GM18519 (cell line): ENCODE data around the gene DMD.

Experiments
- ATAC-seq: cut with Tn5 transposase; IDR thresholded peaks from one replicate; pipeline ENCODE4 v1.9.1; 2021; ENCODE audit warnings: mild to moderate bottlenecking, moderate library complexity; ENCODE audit not compliant: unreplicated experiment, low FRiP score

The DMD gene

GRCh38 chrX:31228415-31228832, 1982.9 kb downstream of the DMD start:
- ATAC-seq, result peak; percentile 18

- ATAC-seq, result no peak
Observed at GRCh38 chrX:31227250-31227649, 1984.1 kb downstream of the DMD start.

DNA sequence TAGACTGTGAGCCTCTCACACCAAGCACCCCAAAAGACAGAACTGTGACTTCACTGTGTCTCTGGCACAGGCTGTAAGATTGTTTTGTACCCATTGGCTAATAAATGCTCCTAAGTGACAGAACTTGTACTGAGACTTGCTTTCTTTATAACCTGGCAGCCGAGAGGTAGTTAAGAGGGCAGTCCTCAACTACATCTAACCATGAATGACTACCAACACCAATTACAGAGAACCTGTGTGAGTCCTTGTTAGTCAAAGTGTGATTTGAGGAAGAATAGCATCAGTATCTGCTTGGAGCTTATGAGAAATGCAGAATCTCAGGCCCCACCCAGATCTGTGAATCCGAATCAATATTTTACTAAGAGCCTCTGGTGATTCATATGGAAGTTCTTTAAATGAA, 1985.5 kb downstream of the DMD start:
- no peak for ATAC-seq

DNA sequence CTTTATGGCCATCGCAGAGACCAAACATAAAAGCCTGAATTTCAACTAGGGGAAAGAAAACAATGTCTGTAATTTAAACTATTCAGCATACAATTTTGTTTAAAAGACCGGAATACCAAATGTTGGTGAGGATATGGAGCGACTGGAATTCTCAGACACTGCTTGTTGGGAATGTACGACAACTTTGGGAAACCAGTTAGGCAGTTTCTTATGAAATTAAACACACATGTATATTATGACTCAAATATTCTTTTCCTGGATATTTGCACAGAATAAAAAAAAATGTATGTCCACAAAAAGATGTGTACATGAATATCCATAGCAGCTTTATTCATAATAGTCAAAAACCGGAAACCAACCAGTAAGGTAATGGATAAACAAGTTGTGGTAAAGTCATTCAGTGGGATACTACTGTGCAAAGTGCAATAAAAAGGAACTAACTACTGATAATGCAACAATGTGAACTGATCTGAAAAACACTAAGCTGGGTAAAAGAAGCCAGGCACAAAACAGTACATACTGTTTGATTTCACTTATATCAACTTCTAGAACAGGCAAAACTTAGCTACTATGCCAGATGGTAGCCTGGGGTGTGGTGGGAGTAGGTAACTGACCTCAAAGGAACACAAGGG, 1986.9 kb downstream of the DMD start:
- no peak for ATAC-seq

- ATAC-seq, result peak; percentile 88
Observed at GRCh38 chrX:31223817-31224216, 1987.5 kb downstream of the DMD start.

DNA sequence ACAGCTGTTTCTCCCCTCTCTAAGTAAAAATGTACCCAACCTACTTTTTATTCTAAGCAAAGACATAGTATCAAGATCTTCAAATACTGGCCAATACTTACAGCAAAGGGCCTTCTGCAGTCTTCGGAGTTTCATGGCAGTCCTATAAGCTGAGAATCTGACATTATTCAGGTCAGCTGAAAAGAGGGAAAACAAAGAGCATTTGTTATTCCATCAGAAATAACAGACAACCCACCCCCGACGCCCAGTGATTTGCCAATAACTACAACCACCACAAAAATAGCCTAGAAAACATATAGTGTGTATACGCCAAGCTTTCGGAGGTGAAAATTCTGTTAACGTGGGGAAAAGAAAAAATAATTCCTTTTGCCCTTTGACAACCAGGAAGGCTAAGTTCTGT, 1988.4 kb downstream of the DMD start:
- ATAC-seq, result no peak

DNA sequence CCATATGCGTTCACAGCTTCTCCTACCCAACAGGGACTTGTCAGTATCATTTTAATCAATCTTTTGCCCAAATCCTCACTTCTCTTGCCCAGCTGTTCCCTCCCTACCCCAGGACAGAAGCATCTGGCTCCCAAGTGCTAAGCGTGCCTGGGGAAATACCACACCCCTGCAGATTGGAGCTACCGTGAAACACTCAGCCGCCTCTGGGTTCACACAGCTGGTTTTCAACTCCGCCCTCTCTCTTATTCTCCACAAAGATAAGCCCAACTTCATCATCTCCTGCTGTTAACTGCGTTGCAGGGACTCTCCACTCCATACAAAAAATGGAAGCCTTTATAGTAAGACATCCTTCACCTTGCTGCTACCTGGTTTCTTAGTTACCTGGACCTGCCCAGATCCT, 1992.2 kb downstream of the DMD start:
- ATAC-seq, result no peak

- ATAC-seq, result no peak
Observed at GRCh38 chrX:31217084-31217483, 1994.3 kb downstream of the DMD start.

GRCh38 chrX:31215277-31215815, 1996.0 kb downstream of the DMD start:
- ATAC-seq, result no peak

- no peak for ATAC-seq
Observed at GRCh38 chrX:31213941-31214340, 1997.4 kb downstream of the DMD start.

DNA sequence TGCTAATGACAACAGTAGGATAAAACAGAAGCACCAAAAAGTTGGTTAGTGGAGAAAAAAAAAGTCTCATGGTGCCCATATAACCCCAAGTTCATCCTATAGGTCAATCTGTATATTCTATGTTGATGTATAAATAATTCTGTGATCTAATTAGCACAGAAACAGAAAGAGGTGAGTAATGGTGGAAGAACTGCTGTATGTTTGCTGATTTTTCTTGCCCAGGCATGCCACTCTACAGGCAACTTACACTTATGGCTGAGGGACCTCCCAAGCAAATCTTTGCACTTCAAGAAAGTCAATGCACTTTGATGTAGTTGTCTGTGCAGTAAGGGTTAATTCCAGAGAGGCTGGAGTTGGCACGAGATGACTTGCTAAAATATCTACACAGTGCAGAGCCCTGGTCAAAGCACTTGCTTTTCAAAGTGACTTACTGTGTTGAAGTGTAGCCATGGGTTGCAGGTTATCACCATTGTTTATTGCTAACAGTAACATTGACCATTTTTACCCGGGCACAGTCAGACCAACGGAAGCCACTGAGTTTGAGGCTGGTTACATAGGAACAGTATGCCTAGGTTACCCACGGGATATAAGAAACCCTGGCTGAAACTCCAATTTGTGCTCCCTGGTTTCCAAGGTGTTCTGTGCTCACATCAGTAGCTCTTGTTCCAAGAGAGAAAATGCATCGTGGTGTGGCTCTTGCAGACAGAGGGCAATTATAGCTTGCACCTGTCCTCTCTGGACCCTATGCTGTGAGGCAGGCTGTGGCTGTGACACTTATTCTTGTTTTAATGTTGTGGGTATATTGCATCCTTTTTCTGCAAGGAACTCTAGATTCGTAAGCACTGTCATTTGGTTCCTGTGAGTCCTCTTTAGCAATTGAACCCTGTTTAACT, 1998.2 kb downstream of the DMD start:
- no peak for ATAC-seq

DNA sequence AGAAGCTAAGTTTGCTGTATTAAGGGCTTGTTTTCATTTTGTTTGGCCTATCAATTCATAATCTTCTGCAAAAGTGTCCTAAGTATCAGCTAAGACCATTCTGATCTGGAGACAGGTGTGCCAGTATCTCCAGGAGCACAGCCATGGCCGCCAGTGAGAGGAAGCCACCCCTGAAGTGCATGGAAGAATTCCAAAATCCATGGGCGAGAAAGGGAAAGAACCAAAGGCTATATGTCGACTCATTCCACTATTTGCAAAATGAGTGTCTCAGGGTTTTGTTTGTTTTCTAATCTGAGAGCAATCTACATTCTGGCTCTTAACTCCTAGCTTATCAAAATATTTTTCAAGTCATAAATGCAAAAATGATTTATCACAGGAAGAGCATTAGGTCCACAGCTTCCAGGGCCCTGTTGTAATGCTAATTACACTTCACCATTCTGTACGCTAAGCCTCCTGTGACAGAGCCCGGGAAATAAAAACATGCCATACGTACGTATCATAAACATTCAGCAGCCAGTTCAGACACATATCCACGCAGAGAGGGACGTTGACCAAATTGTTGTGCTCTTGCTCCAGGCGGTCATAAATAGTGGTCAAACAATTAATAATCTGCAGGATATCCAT, 2002.2 kb downstream of the DMD start:
- ATAC-seq, result no peak

GRCh38 chrX:31201503-31201902, 2009.8 kb downstream of the DMD start:
- no peak for ATAC-seq

GRCh38 chrX:31200430-31200829, 2010.9 kb downstream of the DMD start:
- ATAC-seq, result no peak

- ATAC-seq, result no peak
Observed at GRCh38 chrX:31199840-31200114, 2011.6 kb downstream of the DMD start.

DNA sequence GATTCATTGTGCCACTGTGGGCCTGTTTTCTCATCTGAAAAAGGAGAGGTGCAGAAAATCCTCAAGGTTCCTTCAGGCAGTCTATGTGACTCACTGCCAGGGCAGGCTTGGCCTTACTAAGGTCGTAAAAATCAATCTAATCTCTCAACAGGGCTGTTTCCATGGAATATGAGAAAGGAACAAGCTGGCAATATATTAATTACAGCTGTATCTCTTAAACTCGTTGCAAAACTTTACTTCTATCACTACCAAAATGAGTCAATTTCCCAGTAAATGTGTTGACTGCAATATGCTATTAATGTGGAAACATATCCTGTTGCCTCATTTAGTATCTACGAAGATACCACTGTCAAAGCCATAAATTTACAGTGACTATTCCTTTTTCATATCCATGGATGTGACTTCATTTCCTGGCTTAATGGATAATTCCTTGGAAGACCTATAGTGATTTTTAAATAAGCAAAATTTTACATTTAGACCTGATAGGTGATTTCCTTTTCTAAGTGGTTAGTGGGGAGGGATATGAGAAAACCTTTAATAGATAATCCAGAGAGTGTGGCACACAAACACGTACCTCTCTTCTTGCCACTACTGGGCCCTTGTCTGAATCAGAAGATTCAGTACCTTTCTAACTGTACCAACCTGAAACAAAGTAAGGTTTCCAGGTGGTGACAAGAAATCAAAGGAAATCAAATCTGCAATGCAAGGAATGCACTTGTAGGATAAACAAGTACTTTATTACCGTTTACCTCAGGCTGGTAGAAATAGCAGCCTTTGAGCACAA, 2012.1 kb downstream of the DMD start:
- no peak for ATAC-seq

- ATAC-seq, result no peak
Observed at GRCh38 chrX:31190221-31190975, 2021.0 kb downstream of the DMD start.

DNA sequence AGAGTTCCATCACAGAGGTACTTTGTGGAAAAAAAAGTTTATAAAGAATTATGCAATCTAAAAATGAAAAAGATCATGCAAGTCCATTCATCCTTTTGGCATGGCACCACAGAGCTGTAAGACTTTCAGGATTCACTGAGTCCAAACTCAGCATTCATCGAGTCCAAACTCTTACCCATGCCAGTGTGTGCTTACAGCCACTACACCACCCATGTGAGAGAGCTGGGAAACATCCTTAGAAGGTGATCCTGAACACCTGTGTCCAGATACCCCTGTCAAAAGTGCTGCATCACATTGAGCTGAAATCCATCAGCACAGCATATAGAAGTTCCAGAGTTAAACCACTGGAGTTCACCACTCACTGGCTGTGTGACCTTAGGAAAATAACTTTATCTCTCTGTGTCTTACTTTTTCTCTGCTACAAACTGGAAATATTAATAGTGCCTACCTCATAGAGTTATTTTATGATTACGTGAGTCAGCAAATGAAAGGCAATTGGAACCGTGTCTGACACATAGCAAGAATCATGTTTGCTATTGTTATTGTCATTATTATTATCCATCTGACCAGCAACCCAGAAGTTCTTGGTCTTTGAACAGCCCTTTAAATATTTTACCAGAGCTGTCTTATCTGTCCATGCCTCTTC, 2024.5 kb downstream of the DMD start:
- ATAC-seq, result no peak

- no peak for ATAC-seq
Observed at GRCh38 chrX:31185884-31186283, 2025.5 kb downstream of the DMD start.
